ENCODE measurements around the gene SRSF12.
"Not testable (repeated sequence)": the region's sequence is repeated elsewhere in the genome, so short reads cannot be mapped to it uniquely, and the experiment has no call there.

The SRSF12 gene

GRCh38 chr6:89073014-89073620 lies 44.8 kb downstream of the SRSF12 start:
- Mint-ChIP-seq H3K27ac (no peak overlapping the region), H3K4me3 (no peak overlapping the region), H3K4me1 (peaks cover 2 to 7% of the 10 kb centered on the region in 2 donors), H3K9me3 (no peaks in the 10 kb centered on the region), H3K36me3 (no peaks in the 10 kb centered on the region), H3K27me3 (no peaks in the 10 kb centered on the region)
- peak in 1 of 2 donors; percentile 42 for ATAC-seq (replicated peaks)
- DNase-seq, result no peak

- no peaks in the 10 kb centered on the region for H3K36me3 Mint-ChIP-seq
- H3K4me1 Mint-ChIP-seq, result peaks cover 2 to 7% of the 10 kb centered on the region in 2 donors
- no peak overlapping the region for H3K27ac Mint-ChIP-seq
- H3K27me3 Mint-ChIP-seq, result peaks cover 0 to 5% of the 10 kb centered on the region in 2 donors
- DNase-seq (no peak), ATAC-seq (replicated peaks) (no peak)
- H3K9me3 Mint-ChIP-seq, result no peaks in the 10 kb centered on the region
- no peak overlapping the region for H3K4me3 Mint-ChIP-seq
Observed at GRCh38 chr6:89071036-89071435, 46.8 kb downstream of the SRSF12 start.

- Mint-ChIP-seq H3K4me3 (no peak overlapping the region), H3K36me3 (no peaks in the 10 kb centered on the region), H3K9me3 (no peaks in the 10 kb centered on the region), H3K27me3 (peaks cover 0 to 5% of the 10 kb centered on the region in 2 donors), H3K27ac (no peak overlapping the region), H3K4me1 (peaks cover 2 to 7% of the 10 kb centered on the region in 2 donors)
- DNase-seq (no peak), ATAC-seq (replicated peaks) (no peak)
Observed at GRCh38 chr6:89069536-89070163, 48.2 kb downstream of the SRSF12 start.

- Mint-ChIP-seq H3K4me3 (no peak overlapping the region), H3K27ac (no peak overlapping the region), H3K9me3 (no peaks in the 10 kb centered on the region), H3K27me3 (peaks cover 0 to 5% of the 10 kb centered on the region in 2 donors), H3K36me3 (no peaks in the 10 kb centered on the region), H3K4me1 (peaks cover 2 to 7% of the 10 kb centered on the region in 2 donors)
- no peak for DNase-seq
- no peak for ATAC-seq (replicated peaks)
Observed at GRCh38 chr6:89068695-89069094, 49.2 kb downstream of the SRSF12 start.

- Mint-ChIP-seq H3K9me3 (no peaks in the 10 kb centered on the region), H3K27ac (no peak overlapping the region), H3K4me1 (peaks cover 0 to 3% of the 10 kb centered on the region in 2 donors), H3K36me3 (no peaks in the 10 kb centered on the region), H3K4me3 (no peak overlapping the region), H3K27me3 (peaks cover 0 to 5% of the 10 kb centered on the region in 2 donors)
- no peak for DNase-seq
- ATAC-seq (replicated peaks), result no peak
Observed at GRCh38 chr6:89067796-89068195, 50.1 kb downstream of the SRSF12 start.

- Mint-ChIP-seq H3K27ac (no peak overlapping the region), H3K36me3 (no peaks in the 10 kb centered on the region), H3K4me1 (no peaks in the 10 kb centered on the region), H3K27me3 (peaks cover 0 to 5% of the 10 kb centered on the region in 2 donors), H3K9me3 (no peaks in the 10 kb centered on the region), H3K4me3 (no peak overlapping the region)
- no peak for DNase-seq
- ATAC-seq (replicated peaks), result no peak
Observed at GRCh38 chr6:89066940-89067646, 50.8 kb downstream of the SRSF12 start.

GRCh38 chr6:89066121-89066520 lies 51.8 kb downstream of the SRSF12 start:
- H3K36me3 Mint-ChIP-seq; H3K9me3 Mint-ChIP-seq; H3K27me3 Mint-ChIP-seq; H3K27ac Mint-ChIP-seq; H3K4me3 Mint-ChIP-seq; ATAC-seq (replicated peaks); DNase-seq; H3K4me1 Mint-ChIP-seq: not testable (repeated sequence)

GRCh38 chr6:89064931-89065330 lies 52.9 kb downstream of the SRSF12 start:
- H3K36me3 Mint-ChIP-seq; H3K27ac Mint-ChIP-seq; H3K4me3 Mint-ChIP-seq; ATAC-seq (replicated peaks); H3K9me3 Mint-ChIP-seq; H3K4me1 Mint-ChIP-seq; DNase-seq; H3K27me3 Mint-ChIP-seq: not testable (repeated sequence)

- Mint-ChIP-seq H3K36me3 (no peaks in the 10 kb centered on the region), H3K4me1 (no peaks in the 10 kb centered on the region), H3K27me3 (peaks cover 0 to 5% of the 10 kb centered on the region in 2 donors), H3K4me3 (no peak overlapping the region), H3K9me3 (no peaks in the 10 kb centered on the region), H3K27ac (no peak overlapping the region)
- ATAC-seq (replicated peaks) (no peak), DNase-seq (no peak)
Observed at GRCh38 chr6:89063881-89064280, 54.0 kb downstream of the SRSF12 start.

- no peaks in the 10 kb centered on the region for H3K9me3 Mint-ChIP-seq
- no peak for DNase-seq
- H3K27ac Mint-ChIP-seq, result no peak overlapping the region
- no peaks in the 10 kb centered on the region for H3K36me3 Mint-ChIP-seq
- H3K27me3 Mint-ChIP-seq, result no peaks in the 10 kb centered on the region
- no peak overlapping the region for H3K4me3 Mint-ChIP-seq
- ATAC-seq (replicated peaks), result no peak
- no peaks in the 10 kb centered on the region for H3K4me1 Mint-ChIP-seq
Observed at GRCh38 chr6:89059227-89059626, 58.6 kb downstream of the SRSF12 start.

GRCh38 chr6:89058627-89059026 lies 59.2 kb downstream of the SRSF12 start:
- H3K9me3 Mint-ChIP-seq, result peaks cover 0 to 2% of the 10 kb centered on the region in 2 donors
- H3K4me3 Mint-ChIP-seq, result no peak overlapping the region
- H3K36me3 Mint-ChIP-seq, result no peaks in the 10 kb centered on the region
- no peak for ATAC-seq (replicated peaks)
- DNase-seq, result no peak
- H3K27me3 Mint-ChIP-seq, result no peaks in the 10 kb centered on the region
- no peaks in the 10 kb centered on the region for H3K4me1 Mint-ChIP-seq
- H3K27ac Mint-ChIP-seq, result no peak overlapping the region

- Mint-ChIP-seq H3K4me3 (no peak overlapping the region), H3K4me1 (no peaks in the 10 kb centered on the region), H3K27ac (no peak overlapping the region), H3K27me3 (no peaks in the 10 kb centered on the region), H3K9me3 (peaks cover 0 to 2% of the 10 kb centered on the region in 2 donors), H3K36me3 (no peaks in the 10 kb centered on the region)
- DNase-seq, result no peak
- ATAC-seq (replicated peaks), result no peak
Observed at GRCh38 chr6:89057759-89058158, 60.1 kb downstream of the SRSF12 start.

GRCh38 chr6:89054208-89054607 lies 63.7 kb downstream of the SRSF12 start:
- peaks cover 0 to 2% of the 10 kb centered on the region in 2 donors for H3K9me3 Mint-ChIP-seq
- no peak overlapping the region for H3K4me3 Mint-ChIP-seq
- H3K36me3 Mint-ChIP-seq, result no peaks in the 10 kb centered on the region
- peaks cover 0 to 6% of the 10 kb centered on the region in 2 donors for H3K4me1 Mint-ChIP-seq
- peaks cover 0 to 3% of the 10 kb centered on the region in 2 donors for H3K27me3 Mint-ChIP-seq
- DNase-seq, result no peak
- no peak overlapping the region for H3K27ac Mint-ChIP-seq
- no peak for ATAC-seq (replicated peaks)

- ATAC-seq (replicated peaks), result peak; percentile 33 to 59
- Mint-ChIP-seq H3K36me3 (no peaks in the 10 kb centered on the region), H3K4me3 (no peak overlapping the region), H3K9me3 (peaks cover 0 to 2% of the 10 kb centered on the region in 2 donors), H3K27me3 (peaks cover 0 to 3% of the 10 kb centered on the region in 2 donors), H3K27ac (no peak overlapping the region), H3K4me1 (peaks cover 2 to 6% of the 10 kb centered on the region in 2 donors)
- DNase-seq, result no peak
Observed at GRCh38 chr6:89051676-89052075, 66.2 kb downstream of the SRSF12 start.

- ATAC-seq (replicated peaks), result no peak
- H3K36me3 Mint-ChIP-seq, result no peaks in the 10 kb centered on the region
- peaks cover 0 to 3% of the 10 kb centered on the region in 2 donors for H3K27me3 Mint-ChIP-seq
- H3K4me1 Mint-ChIP-seq, result peaks cover 2 to 6% of the 10 kb centered on the region in 2 donors
- H3K4me3 Mint-ChIP-seq, result no peak overlapping the region
- peaks cover 0 to 2% of the 10 kb centered on the region in 2 donors for H3K9me3 Mint-ChIP-seq
- DNase-seq, result no peak
- no peak overlapping the region for H3K27ac Mint-ChIP-seq
Observed at GRCh38 chr6:89050697-89051096, 67.2 kb downstream of the SRSF12 start.

Data from stimulated activated naive B cell treated with anti-CD40 and anti-IgM and Interleukin-4, amounts not matched to agents 10 μg/mL and 1 μg/mL and 100 μg/mL, for 72 hours (primary cell).